ENCODE data around the gene ISYNA1. TPM values are rescaled to one million over a fixed set of nuclear protein-coding genes. Genes with fewer than 3 reads are reported as not detected.

Gene ISYNA1
- total RNA-seq, 1 donor from 2014 or later = 178 TPM

GRCh38 chr19:18431351-18432197, 6.4 kb downstream of the ISYNA1 start:
- no peak overlapping the region for H3K27ac Mint-ChIP-seq (ENCODE audit: unreplicated experiment)
- H3K4me3 Mint-ChIP-seq (ENCODE audit: unreplicated experiment) = no peak overlapping the region
- no peaks in the 10 kb centered on the region for H3K9me3 Mint-ChIP-seq (ENCODE audit: unreplicated experiment)
- no peak for DNase-seq (ENCODE audit: extremely low spot score, unreplicated experiment)
- H3K4me1 Mint-ChIP-seq (ENCODE audit: unreplicated experiment) = peaks cover 28% of the 10 kb centered on the region
- TF ChIP-seq, protein P1, sequence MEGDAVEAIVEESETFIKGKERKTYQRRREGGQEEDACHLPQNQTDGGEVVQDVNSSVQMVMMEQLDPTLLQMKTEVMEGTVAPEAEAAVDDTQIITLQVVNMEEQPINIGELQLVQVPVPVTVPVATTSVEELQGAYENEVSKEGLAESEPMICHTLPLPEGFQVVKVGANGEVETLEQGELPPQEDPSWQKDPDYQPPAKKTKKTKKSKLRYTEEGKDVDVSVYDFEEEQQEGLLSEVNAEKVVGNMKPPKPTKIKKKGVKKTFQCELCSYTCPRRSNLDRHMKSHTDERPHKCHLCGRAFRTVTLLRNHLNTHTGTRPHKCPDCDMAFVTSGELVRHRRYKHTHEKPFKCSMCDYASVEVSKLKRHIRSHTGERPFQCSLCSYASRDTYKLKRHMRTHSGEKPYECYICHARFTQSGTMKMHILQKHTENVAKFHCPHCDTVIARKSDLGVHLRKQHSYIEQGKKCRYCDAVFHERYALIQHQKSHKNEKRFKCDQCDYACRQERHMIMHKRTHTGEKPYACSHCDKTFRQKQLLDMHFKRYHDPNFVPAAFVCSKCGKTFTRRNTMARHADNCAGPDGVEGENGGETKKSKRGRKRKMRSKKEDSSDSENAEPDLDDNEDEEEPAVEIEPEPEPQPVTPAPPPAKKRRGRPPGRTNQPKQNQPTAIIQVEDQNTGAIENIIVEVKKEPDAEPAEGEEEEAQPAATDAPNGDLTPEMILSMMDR (IDR thresholded peaks at IDR 0.05) = no peak
- H3K36me3 Mint-ChIP-seq (ENCODE audit: unreplicated experiment) = no peaks in the 10 kb centered on the region
- H3K27me3 Mint-ChIP-seq (ENCODE audit: unreplicated experiment) = no peaks in the 10 kb centered on the region

DNA sequence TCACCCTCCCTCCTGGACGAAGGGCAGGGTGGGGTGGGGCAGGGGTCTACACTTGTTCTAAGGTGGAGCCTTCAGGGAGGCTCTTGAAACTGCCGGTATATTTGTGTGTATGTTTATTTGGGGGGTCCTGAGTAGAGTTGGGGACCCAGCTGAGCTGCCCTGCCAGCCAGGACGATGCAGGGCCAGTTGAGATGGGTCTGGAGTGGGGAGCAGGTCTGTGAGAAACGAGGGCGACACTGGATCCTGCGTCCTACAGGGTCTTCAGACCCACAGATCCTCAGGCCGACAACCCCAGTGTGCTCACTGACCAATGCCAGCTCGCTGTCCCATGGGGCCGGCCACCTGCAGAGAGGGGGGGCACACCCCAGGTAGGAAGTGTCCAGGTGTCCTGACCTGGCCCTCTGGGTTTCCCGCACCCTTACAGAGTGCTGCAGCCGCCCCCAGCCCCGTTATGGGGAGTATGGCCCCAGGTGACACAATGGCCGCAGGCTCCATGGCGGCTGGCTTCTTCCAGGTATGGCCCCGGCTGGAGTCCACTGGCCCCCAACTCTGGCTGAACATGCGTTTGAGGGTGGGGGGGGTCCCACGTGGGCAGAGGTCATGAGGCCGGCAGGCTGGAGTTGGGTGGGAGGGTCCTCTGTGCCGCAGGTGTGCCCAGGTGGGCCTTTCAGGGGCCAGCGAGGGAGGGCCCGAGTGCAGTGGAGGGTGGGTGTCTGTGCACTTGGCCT, 7.4 kb downstream of the ISYNA1 start:
- Mint-ChIP-seq H3K27ac (ENCODE audit: unreplicated experiment) (peak overlapping the region; percentile 57), H3K27me3 (ENCODE audit: unreplicated experiment) (no peaks in the 10 kb centered on the region), H3K4me3 (ENCODE audit: unreplicated experiment) (no peak overlapping the region), H3K36me3 (ENCODE audit: unreplicated experiment) (no peaks in the 10 kb centered on the region), H3K4me1 (ENCODE audit: unreplicated experiment) (peaks cover 26% of the 10 kb centered on the region), H3K9me3 (ENCODE audit: unreplicated experiment) (no peaks in the 10 kb centered on the region)
- TF ChIP-seq, protein P1 (IDR thresholded peaks at IDR 0.05) = no peak
- DNase-seq (ENCODE audit: extremely low spot score, unreplicated experiment) = no peak

GRCh38 chr19:18429717-18430416, 8.1 kb downstream of the ISYNA1 start:
- Mint-ChIP-seq H3K36me3 (ENCODE audit: unreplicated experiment) (no peaks in the 10 kb centered on the region), H3K27ac (ENCODE audit: unreplicated experiment) (peak overlapping the region; percentile 86), H3K4me3 (ENCODE audit: unreplicated experiment) (no peak overlapping the region), H3K27me3 (ENCODE audit: unreplicated experiment) (no peaks in the 10 kb centered on the region), H3K4me1 (ENCODE audit: unreplicated experiment) (peaks cover 26% of the 10 kb centered on the region), H3K9me3 (ENCODE audit: unreplicated experiment) (no peaks in the 10 kb centered on the region)
- TF ChIP-seq, protein P1 (IDR thresholded peaks at IDR 0.05) = no peak
- no peak for DNase-seq (ENCODE audit: extremely low spot score, unreplicated experiment)

DNA sequence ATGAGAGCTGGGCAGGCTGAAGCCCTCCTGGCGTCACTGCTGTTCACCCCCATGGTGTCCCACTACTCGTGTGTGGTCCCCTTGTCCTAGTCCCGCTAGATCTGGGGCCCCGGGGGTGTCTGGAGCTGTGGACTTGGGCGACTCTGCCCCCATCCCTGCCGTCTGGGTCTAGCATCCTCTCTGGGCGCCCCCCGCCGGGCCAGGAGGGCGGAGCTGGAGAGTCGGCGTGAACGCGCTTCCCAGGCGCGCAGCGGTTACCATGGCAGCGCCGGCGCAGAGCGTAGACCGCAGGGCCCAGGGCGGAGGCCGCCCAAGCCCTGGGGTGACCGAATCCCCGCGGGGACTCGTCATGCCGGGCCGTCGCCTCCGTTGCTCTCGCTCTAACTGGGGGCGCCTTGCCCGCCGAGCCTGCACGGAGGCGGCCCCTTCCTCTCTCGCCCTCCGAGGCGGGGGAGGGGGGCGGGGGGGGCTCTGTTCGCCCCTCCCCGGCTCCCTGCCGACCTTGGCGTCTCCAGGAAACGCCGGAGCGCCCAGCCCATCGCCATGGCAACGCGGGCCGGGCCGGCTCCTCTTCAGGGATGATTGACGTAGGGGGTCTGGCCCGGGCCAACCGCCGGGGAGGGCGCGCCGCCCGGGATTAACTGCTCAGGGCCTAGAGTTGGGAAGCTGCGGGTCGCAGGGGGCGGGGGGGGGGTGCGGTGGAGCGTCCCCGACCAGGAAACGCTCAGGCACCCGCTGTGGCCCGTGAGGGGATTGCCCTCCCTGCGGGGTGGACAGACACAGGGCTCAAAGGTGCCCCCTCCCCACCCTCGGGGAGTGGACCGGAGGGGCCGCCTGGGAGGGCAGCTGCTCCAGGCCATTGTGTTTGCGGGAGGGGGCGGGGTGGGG, 8.9 kb downstream of the ISYNA1 start:
- peak; percentile 96 for DNase-seq (ENCODE audit: extremely low spot score, unreplicated experiment)
- peak overlapping the region; percentile 86 for H3K27ac Mint-ChIP-seq (ENCODE audit: unreplicated experiment)
- TF ChIP-seq, protein P1 (IDR thresholded peaks at IDR 0.05) = no peak
- no peaks in the 10 kb centered on the region for H3K27me3 Mint-ChIP-seq (ENCODE audit: unreplicated experiment)
- H3K9me3 Mint-ChIP-seq (ENCODE audit: unreplicated experiment) = no peaks in the 10 kb centered on the region
- peaks cover 20% of the 10 kb centered on the region for H3K4me1 Mint-ChIP-seq (ENCODE audit: unreplicated experiment)
- peak overlapping the region; percentile 10 for H3K4me3 Mint-ChIP-seq (ENCODE audit: unreplicated experiment)
- no peaks in the 10 kb centered on the region for H3K36me3 Mint-ChIP-seq (ENCODE audit: unreplicated experiment)

All from osteocyte (in vitro differentiated cells).